Measurements from ENCODE around the gene PLXNA2. TPM values are rescaled to one million over a fixed set of nuclear protein-coding genes. Genes with fewer than 3 reads are reported as not detected.
A peak's percentile ranks its signal among the peaks of the same experiment; 100 is the strongest.

Gene PLXNA2
- total RNA-seq, 1 donor from 2014 or later, result 1.7 TPM

DNA sequence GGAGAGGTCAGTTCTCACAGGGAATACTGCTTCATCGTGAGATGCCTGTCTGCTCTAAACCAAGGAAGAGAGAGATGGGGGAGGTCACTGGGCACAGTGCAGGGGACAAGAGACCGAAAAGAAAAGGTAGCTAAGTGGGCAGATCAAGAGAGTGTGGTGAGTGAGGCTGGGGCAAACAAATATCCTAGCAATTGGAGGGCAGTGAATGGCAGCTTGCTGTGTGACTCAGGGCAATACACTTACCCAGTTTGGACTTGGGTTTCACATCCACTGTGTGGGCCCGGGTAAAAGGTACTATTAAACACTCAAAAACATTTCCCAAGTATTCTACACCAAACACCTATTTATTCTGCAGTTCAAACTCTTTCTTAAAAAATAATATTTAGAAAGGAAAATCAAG lies 10.2 kb downstream of the PLXNA2 start:
- Histone ChIP-seq H3F3A (ENCODE audit: low read depth) (peaks cover 21% of the 10 kb centered on the region), H3K27ac (no peak overlapping the region), H3K9ac (no peak overlapping the region), H3K36me3 (no peaks in the 10 kb centered on the region), H3K4me3 (no peak overlapping the region), H3K9me3 (ENCODE audit: low read depth) (no peaks in the 10 kb centered on the region), H3K4me2 (peak overlapping the region; percentile 40), H4K20me1 (ENCODE audit: low read depth) (peaks cover 4% of the 10 kb centered on the region), H2AFZ (replicated peaks) (no peak overlapping the region), H3K79me2 (ENCODE audit: low read depth) (no peaks in the 10 kb centered on the region), H3K4me1 (peaks cover 63% of the 10 kb centered on the region), H3K27me3 (no peaks in the 10 kb centered on the region)
- H3K9me3 Mint-ChIP-seq, result no peaks in the 10 kb centered on the region
- H3K27me3 Mint-ChIP-seq (ENCODE audit: insufficient read depth, low read depth), result peaks cover 8% of the 10 kb centered on the region
- peak overlapping the region; percentile 25 for H3K4me3 Mint-ChIP-seq
- peak overlapping the region; percentile 70 for H3K27ac Mint-ChIP-seq
- no peak for TF ChIP-seq EZH2phosphoT487 (IDR thresholded peaks at IDR 0.05)
- TF ChIP-seq EZH2 (IDR thresholded peaks at IDR 0.05), result no peak
- TF ChIP-seq, protein P1, sequence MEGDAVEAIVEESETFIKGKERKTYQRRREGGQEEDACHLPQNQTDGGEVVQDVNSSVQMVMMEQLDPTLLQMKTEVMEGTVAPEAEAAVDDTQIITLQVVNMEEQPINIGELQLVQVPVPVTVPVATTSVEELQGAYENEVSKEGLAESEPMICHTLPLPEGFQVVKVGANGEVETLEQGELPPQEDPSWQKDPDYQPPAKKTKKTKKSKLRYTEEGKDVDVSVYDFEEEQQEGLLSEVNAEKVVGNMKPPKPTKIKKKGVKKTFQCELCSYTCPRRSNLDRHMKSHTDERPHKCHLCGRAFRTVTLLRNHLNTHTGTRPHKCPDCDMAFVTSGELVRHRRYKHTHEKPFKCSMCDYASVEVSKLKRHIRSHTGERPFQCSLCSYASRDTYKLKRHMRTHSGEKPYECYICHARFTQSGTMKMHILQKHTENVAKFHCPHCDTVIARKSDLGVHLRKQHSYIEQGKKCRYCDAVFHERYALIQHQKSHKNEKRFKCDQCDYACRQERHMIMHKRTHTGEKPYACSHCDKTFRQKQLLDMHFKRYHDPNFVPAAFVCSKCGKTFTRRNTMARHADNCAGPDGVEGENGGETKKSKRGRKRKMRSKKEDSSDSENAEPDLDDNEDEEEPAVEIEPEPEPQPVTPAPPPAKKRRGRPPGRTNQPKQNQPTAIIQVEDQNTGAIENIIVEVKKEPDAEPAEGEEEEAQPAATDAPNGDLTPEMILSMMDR (IDR thresholded peaks at IDR 0.05), result no peak
- no peak for DNase-seq (ENCODE audit: low spot score)
- peaks cover 7% of the 10 kb centered on the region for H3K36me3 Mint-ChIP-seq
- peaks cover 78% of the 10 kb centered on the region for H3K4me1 Mint-ChIP-seq

DNA sequence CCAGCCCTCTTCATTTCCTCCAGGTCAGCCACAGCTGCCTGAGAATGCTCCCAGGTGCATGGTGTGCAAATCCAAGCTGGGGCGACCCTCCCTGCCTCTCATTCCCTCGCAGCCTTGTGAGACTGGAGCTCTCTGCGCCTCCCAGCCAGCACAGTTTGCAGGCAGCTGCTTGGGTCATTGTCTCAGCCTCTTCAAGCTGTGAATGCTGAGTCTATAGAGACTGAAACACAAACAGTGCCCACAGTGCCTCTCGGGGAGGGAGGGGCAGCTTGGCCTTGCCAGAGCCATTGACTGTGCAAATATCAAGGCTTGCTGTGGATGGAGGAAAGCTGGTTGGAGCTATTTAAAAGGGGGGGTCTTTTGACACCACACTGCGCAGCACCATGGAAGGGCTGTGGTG lies 10.6 kb downstream of the PLXNA2 start:
- H3K79me2 ChIP-seq (ENCODE audit: low read depth), result no peaks in the 10 kb centered on the region

DNA sequence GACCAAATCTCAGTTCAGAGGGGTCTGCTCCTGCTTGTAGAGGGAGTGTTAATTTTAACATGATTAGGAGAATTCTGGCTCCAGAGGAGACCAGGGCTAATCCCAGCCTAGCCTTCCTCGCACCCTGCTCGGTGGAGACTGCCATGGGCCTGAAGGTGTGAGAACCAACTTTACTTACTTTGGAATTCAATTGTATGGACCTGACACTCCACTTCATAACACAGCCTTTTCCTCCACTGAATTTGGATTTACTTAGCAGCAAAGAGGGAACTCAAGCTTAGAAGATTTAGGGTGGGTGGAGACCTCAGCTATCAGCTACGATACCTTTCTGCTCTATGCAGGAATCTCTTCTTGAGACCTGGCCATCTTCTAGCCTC lies 11.5 kb downstream of the PLXNA2 start:
- no peak for DNase-seq (ENCODE audit: low spot score)
- H2AFZ ChIP-seq (replicated peaks), result no peak overlapping the region
- Mint-ChIP-seq H3K4me3 (no peak overlapping the region), H3K27ac (no peak overlapping the region), H3K36me3 (peaks cover 15% of the 10 kb centered on the region), H3K9me3 (no peaks in the 10 kb centered on the region), H3K27me3 (ENCODE audit: insufficient read depth, low read depth) (peaks cover 8% of the 10 kb centered on the region), H3K4me1 (peaks cover 78% of the 10 kb centered on the region)
- H3K27ac ChIP-seq, result no peak overlapping the region
- no peaks in the 10 kb centered on the region for H3K36me3 ChIP-seq
- H3K4me1 ChIP-seq, result peaks cover 51% of the 10 kb centered on the region
- no peak for TF ChIP-seq EZH2 (IDR thresholded peaks at IDR 0.05)
- TF ChIP-seq EZH2phosphoT487 (IDR thresholded peaks at IDR 0.05), result no peak
- TF ChIP-seq, protein P1 (IDR thresholded peaks at IDR 0.05), result no peak
- H3K4me3 ChIP-seq, result no peak overlapping the region
- H4K20me1 ChIP-seq (ENCODE audit: low read depth), result peaks cover 4% of the 10 kb centered on the region
- no peaks in the 10 kb centered on the region for H3K9me3 ChIP-seq (ENCODE audit: low read depth)
- peaks cover 21% of the 10 kb centered on the region for H3F3A ChIP-seq (ENCODE audit: low read depth)
- no peaks in the 10 kb centered on the region for H3K79me2 ChIP-seq (ENCODE audit: low read depth)
- no peaks in the 10 kb centered on the region for H3K27me3 ChIP-seq
- no peak overlapping the region for H3K4me2 ChIP-seq
- H3K9ac ChIP-seq, result no peak overlapping the region

More for the DNA sequence above, 10.6 kb downstream of the PLXNA2 start:
- Histone ChIP-seq H3K4me1 (peaks cover 58% of the 10 kb centered on the region), H3K9ac (no peak overlapping the region), H2AFZ (replicated peaks) (no peak overlapping the region), H3K4me3 (no peak overlapping the region), H4K20me1 (ENCODE audit: low read depth) (peaks cover 4% of the 10 kb centered on the region), H3K27ac (no peak overlapping the region), H3K27me3 (no peaks in the 10 kb centered on the region), H3K4me2 (peak overlapping the region; percentile 40), H3K36me3 (no peaks in the 10 kb centered on the region), H3K9me3 (ENCODE audit: low read depth) (no peaks in the 10 kb centered on the region), H3F3A (ENCODE audit: low read depth) (peaks cover 21% of the 10 kb centered on the region)
- Mint-ChIP-seq H3K4me3 (peak overlapping the region; percentile 25), H3K27me3 (ENCODE audit: insufficient read depth, low read depth) (peaks cover 8% of the 10 kb centered on the region), H3K4me1 (peaks cover 78% of the 10 kb centered on the region), H3K36me3 (peaks cover 10% of the 10 kb centered on the region), H3K9me3 (no peaks in the 10 kb centered on the region), H3K27ac (peak overlapping the region; percentile 70)
- DNase-seq (ENCODE audit: low spot score), result peak; percentile 88
- TF ChIP-seq, protein P1 (IDR thresholded peaks at IDR 0.05), result no peak
- TF ChIP-seq EZH2phosphoT487 (IDR thresholded peaks at IDR 0.05) (no peak), EZH2 (IDR thresholded peaks at IDR 0.05) (no peak)
